Adrenal gland (tissue), 12 donors: Measurements from ENCODE around the gene RASGEF1C. TPM values are rescaled to one million over a fixed set of nuclear protein-coding genes. Genes with fewer than 3 reads are reported as not detected.

Experiments used
- DNase-seq, 7 donors: peaks; one replicate each; pipeline ENCODE4 v3.0.0-alpha.2; 2019 to 2020
- H3K27ac ChIP-seq, 5 donors: fragments of 200-600 bp; sonication (generic) in 4 of 5; 1 replicate in 3 of 5; 2 replicates in 2 of 5; pipeline versions ENCODE4 v1.5.1 to v1.8.0; 2016 to 2020; ENCODE audit warnings: mild to moderate bottlenecking in 1 of 5
- H3K27me3 ChIP-seq: fragments of 200-600 bp; 2 replicates; pipeline ENCODE4 v1.8.0; 2021
- H3K36me3 ChIP-seq, 2 donors: fragments of 200-600 bp; replicated peaks in 1 of 2; 1 replicate in 1 of 2; 2 replicates in 1 of 2; pipeline versions ENCODE4 v1.5.1 to v1.8.0; 2018 to 2022
- H3K4me1 ChIP-seq, 2 donors: fragments of 200-600 bp; replicated peaks in 1 of 2; 1 replicate in 1 of 2; 2 replicates in 1 of 2; pipeline versions ENCODE4 v1.5.1 to v1.8.0; 2018 to 2021
- H3K4me3 ChIP-seq, 4 donors: fragments of 200-600 bp; sonication (generic) in 3 of 4; one replicate each; pipeline ENCODE4 v1.5.1; 2016 to 2018
- H3K9me3 ChIP-seq, 3 donors: fragments of 200-600 bp; sonication (generic) in 1 of 3; replicated peaks in 1 of 3; 1 replicate in 2 of 3; 2 replicates in 1 of 3; pipeline versions ENCODE4 v1.5.1 to v1.8.0; 2016 to 2021
- CTCF ChIP-seq, 6 experiments: fragments of 450-650 bp in 4 of 6; fragments of 200-600 bp in 2 of 6; sonication (generic) in 1 of 6; IDR thresholded peaks; 1 replicate in 5 of 6; 2 replicates in 1 of 6; pipeline versions ENCODE4 v1.5.1 to v1.8.0; 2016 to 2021; ENCODE audit warnings: antibody characterized with exemption in 6 of 6, mild to moderate bottlenecking in 2 of 6, moderate library complexity in 1 of 6
- POLR2A ChIP-seq, 2 donors: fragments of 450-650 bp; IDR thresholded peaks; one replicate each; pipeline ENCODE4 v1.6.1; 2017; ENCODE audit warnings: antibody characterized with exemption in 2 of 2, mild to moderate bottlenecking in 2 of 2, moderate library complexity in 1 of 2
- WGBS, 4 donors: extraction: QIAGEN DNeasy Blood & Tissue Kit in 2 of 4; methylation state at CpG; one replicate each; pipeline versions ENCODE4 v1.1.5 to v1.1.7; 2013 to 2017; 5-methylcytosine and 5-hydroxymethylcytosine counted together
- intact Hi-C, 2 donors: fragments of 100-400 bp; cut with DNase I; formaldehyde crosslinking; loops; one replicate each; pipeline versions ENCODE4 v1.14.1 to v1.15.0; 2022 to 2023
- polyA plus RNA-seq, 3 donors: library from polyadenylated mRNA; stranded (reverse); fragments of 200-250 nt in 2 of 3; fragments of 350-450 nt in 1 of 3; fragmentation: Illumina TruSeq in 1 of 3; extraction: RNeasy Lipid Tissue Mini Kit (QIAGEN cat#74804) in 1 of 3; gene quantifications; one replicate each; pipeline ENCODE4 v1.2.3, GENCODE V29; 2013 to 2014
- total RNA-seq, 9 donors: library from RNA; depleted of rRNA in 4 of 9; stranded (reverse); fragments of >200 nt in 4 of 9; fragments of 120-200 nt in 1 of 9; fragmentation: NEBNext Ultra II Directional in 1 of 9; extraction: Animal tissue kit (Norgen Biotek cat#: 25700) in 1 of 9; gene quantifications; one replicate each; pipeline versions ENCODE4 v1.1.0 to v1.2.4, GENCODE V29; 2013 to 2023
- donor health status: healthy with polysubstance abuse.
- donor health status: Bipolar disorder and iron deficiency.
- donor health status: DM: yes; HTN: yes; CAD: no.
- donor health status: DM: no; HTN: no; CAD: no.
- donor health status: DM: no; HTN: no; CAD: no.
- donor health status: DM: yes; HTN: yes; CAD: no.

RASGEF1C gene
- total and polyA plus RNA-seq, 12 donors: 0.15 to 1.9 (median 0.74) TPM; not detected in 6

DNA sequence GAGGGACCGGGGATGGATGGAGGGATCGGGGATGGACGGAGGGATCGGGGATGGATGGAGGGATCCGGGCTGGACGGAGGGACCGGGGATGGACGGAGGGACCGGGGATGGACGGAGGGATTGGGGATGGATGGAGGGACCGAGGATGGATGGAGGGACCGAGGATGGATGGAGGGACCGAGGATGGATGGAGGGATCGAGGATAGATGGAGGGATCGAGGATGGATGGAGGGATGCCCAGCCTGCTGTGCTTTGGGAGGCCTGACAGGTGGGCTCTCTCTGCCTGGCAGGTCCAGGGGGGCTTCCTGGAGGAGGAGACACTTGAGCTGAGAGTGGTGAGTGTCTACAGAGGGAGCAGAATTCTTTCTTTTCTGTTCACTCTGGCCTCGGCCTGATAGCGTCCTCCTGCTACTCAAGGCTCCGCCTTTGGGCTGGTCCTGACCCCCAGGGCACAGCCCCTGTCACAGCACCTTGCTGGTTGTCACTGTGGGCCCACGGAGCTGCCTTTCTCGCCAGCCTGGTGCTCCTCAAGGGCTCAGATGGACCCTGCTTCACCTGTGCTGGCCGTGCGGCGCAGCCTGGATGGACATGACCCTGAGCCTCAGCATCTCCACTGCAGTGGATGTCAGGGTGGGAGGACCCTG is 95.2 kb downstream of the RASGEF1C start:
- Histone ChIP-seq H3K4me3 (no peak overlapping the region), H3K4me1 (no peaks in the 10 kb centered on the region), H3K9me3 (no peaks in the 10 kb centered on the region), H3K27ac (no peak overlapping the region), H3K36me3 (no peaks in the 10 kb centered on the region), H3K27me3 (no peaks in the 10 kb centered on the region)
- peak in 1 of 7 donors; percentile 1 for DNase-seq
- WGBS, 4 donors: 88 to 93% (median 92%) methylated on average over 12 to 23 of the region's 23 CpGs
- intact Hi-C loops: no loop called here
- TF ChIP-seq CTCF (IDR thresholded peaks at IDR 0.05) (no peak), POLR2A (IDR thresholded peaks at IDR 0.05) (no peak)

DNA sequence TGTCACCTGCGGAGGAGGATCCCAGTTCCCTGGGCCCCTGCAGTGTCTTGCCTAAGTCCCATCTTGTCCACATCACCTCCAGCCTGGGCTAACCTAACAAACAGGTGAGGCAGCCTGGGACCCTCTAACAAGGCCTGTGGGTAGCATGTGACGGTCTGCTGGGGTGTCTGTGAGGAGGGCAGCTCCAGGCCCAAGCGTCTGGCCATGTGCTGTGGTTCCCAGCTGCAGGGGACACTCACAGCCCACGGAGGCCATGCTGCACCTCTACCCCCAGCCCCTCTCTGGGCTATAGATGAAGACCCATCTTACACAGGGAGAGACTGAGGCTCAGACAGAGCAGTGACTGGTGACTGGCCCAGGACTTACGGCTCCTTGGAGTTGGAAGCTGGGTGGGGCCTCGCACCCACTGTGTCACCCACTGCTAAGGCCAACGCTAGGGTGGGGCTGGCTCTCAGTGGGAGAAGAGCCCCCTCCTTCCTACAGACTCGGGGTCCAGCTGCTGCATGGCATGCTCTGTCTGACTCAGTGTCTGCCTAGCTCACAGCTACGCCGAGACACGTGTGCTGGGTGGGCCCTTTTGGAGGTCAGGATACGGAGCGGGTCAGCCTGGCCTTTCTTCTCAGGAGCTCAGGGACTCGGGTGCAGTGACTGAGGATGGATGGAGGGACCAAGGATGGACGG is 96.7 kb downstream of the RASGEF1C start:
- Histone ChIP-seq H3K27me3 (no peaks in the 10 kb centered on the region), H3K4me1 (no peaks in the 10 kb centered on the region), H3K27ac (no peak overlapping the region), H3K9me3 (peaks cover 0 to 3% (median 0%) of the 10 kb centered on the region in 3 donors), H3K4me3 (no peak overlapping the region), H3K36me3 (no peaks in the 10 kb centered on the region)
- DNase-seq: peak in 1 of 7 donors; percentile 4
- WGBS, 4 donors: 75 to 85% (median 80%) methylated on average over 12 to 15 of the region's 15 CpGs
- intact Hi-C loops: no loop called here
- TF ChIP-seq POLR2A (IDR thresholded peaks at IDR 0.05): no peak
- TF ChIP-seq CTCF (IDR thresholded peaks at IDR 0.05): no peak

DNA sequence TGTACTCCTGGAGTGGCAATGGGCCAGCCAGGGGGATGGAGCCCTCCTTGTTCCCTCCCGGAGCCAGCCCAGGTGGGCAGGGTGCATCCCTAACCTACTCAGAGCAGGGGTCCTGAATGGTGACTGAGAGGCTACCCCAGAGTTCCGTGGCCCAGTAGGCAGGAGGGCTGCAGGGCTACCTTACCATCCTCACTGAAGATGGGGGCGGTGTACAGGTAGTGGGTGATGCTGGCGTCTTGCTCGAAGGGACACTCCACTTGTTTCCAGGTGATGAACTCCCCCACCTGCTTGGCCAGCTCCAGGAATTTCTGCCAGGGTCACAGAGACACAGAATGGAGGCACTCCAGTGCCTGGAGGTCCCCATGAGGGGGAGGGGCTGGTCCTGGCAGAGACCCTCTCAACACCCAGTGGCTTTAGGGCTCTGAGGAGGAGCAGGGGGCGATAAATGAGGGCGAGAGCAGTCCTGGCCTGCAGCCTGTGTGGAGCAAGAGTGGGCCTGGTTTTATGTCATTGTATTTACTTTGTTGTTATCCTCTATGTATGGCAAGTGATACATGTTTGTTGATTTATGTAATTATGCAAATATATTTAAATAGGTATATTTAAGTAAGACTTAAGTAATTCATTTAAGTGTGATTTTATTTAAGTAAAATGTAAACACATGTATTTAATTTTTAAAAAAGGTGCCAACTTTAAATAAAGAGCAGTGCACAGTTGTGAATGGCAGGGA is 97.6 kb downstream of the RASGEF1C start:
- Histone ChIP-seq H3K4me3 (no peak overlapping the region), H3K27ac (no peak overlapping the region), H3K4me1 (no peaks in the 10 kb centered on the region), H3K36me3 (no peaks in the 10 kb centered on the region), H3K9me3 (peaks cover 0 to 12% (median 6%) of the 10 kb centered on the region in 3 donors), H3K27me3 (no peaks in the 10 kb centered on the region)
- intact Hi-C loops: no loop called here
- no peak for DNase-seq
- TF ChIP-seq POLR2A (IDR thresholded peaks at IDR 0.05): no peak
- TF ChIP-seq CTCF (IDR thresholded peaks at IDR 0.05): no peak
- WGBS, 4 donors: 79 to 90% (median 86%) methylated on average over 5 to 7 of the region's 7 CpGs

GRCh38 chr5:180109920-180110319 is 99.1 kb downstream of the RASGEF1C start:
- Histone ChIP-seq H3K36me3 (no peaks in the 10 kb centered on the region), H3K4me3 (no peak overlapping the region), H3K9me3 (peaks cover 0 to 12% (median 6%) of the 10 kb centered on the region in 3 donors), H3K27ac (no peak overlapping the region), H3K4me1 (no peaks in the 10 kb centered on the region), H3K27me3 (no peaks in the 10 kb centered on the region)
- intact Hi-C loops: no loop called here
- no peak for DNase-seq
- TF ChIP-seq POLR2A (IDR thresholded peaks at IDR 0.05) (no peak), CTCF (IDR thresholded peaks at IDR 0.05) (no peak)
- WGBS, 4 donors: 80 to 95% (median 83%) methylated on average over 8 to 9 of the region's 9 CpGs
